ENCODE results near the gene ATP6AP1. TPM values are rescaled to one million over a fixed set of nuclear protein-coding genes. Genes with fewer than 3 reads are reported as not detected.

The ATP6AP1 gene
- total and polyA plus RNA-seq, 2 donors (not counting 3 experiments of a cell fraction or from before 2014, with no cell fraction given): 145 to 322 TPM

DNA sequence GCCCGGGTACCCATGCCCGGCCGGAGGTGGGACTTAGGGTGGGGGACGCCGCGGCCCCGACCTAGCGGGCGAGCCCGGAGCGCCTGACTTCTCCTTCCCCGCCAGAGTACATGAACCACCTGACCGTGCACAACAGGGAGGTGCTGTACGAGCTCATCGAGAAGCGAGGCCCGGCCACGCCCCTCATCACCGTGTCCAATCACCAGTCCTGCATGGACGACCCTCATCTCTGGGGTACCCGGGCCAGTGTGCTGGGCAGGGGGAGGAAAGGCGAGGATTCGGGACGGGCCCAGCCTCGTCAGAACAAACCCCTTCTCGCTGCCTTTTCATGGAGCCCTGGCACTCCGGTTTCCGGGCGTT lies 16.5 kb upstream of the ATP6AP1 start:
- Histone ChIP-seq H3K27ac (ENCODE audit: insufficient read depth, low read depth, low read length) (peak overlapping the region; percentile 65), H3K27me3 (ENCODE audit: control insufficient read depth in 2 of 2, insufficient read depth in 2 of 2, low read length in 2 of 2) (no peaks in the 10 kb centered on the region), H4K20me1 (replicated peaks; ENCODE audit: control insufficient read depth, extremely low read depth, insufficient read depth, low read length) (no peaks in the 10 kb centered on the region), H3K9me1 (replicated peaks; ENCODE audit: control insufficient read depth, extremely low read depth, insufficient read depth, low read length) (no peaks in the 10 kb centered on the region), H3K9ac (replicated peaks; ENCODE audit: extremely low read depth, insufficient read depth, low read length) (peak overlapping the region; percentile 60), H3K79me2 (ENCODE audit: control insufficient read depth, insufficient read depth, low read length) (peaks cover 14% of the 10 kb centered on the region), H3K4me3 (replicated peaks in 1 of 3; ENCODE audit: insufficient read depth in 1 of 3, low read depth in 1 of 3, low read length in 3 of 3) (peak overlapping the region; percentile 15 to 48 (median 40)), H3K4me2 (ENCODE audit: insufficient read depth, low read length) (peak overlapping the region; percentile 69), H2AFZ (ENCODE audit: low read depth, low read length) (peak overlapping the region; percentile 14), H3K9me3 (replicated peaks; ENCODE audit: control insufficient read depth, insufficient read depth, low read length) (no peaks in the 10 kb centered on the region), H3K36me3 (ENCODE audit: control insufficient read depth in 2 of 2, extremely low read depth in 1 of 2, insufficient read depth in 2 of 2, low read length in 2 of 2) (no peaks in the 10 kb centered on the region), H3K4me1 (ENCODE audit: control insufficient read depth, extremely low read depth, insufficient read depth, low read length) (peaks cover 22% of the 10 kb centered on the region)
- TF ChIP-seq, protein P1, sequence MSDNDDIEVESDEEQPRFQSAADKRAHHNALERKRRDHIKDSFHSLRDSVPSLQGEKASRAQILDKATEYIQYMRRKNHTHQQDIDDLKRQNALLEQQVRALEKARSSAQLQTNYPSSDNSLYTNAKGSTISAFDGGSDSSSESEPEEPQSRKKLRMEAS (IDR thresholded peaks at IDR 0.05; ENCODE audit: insufficient read depth, insufficient read length): no peak
- TF ChIP-seq EZH2 (IDR thresholded peaks at IDR 0.05; ENCODE audit: borderline replicate concordance, low read depth, low read length, severe bottlenecking): no peak
- TF ChIP-seq, protein P2, sequence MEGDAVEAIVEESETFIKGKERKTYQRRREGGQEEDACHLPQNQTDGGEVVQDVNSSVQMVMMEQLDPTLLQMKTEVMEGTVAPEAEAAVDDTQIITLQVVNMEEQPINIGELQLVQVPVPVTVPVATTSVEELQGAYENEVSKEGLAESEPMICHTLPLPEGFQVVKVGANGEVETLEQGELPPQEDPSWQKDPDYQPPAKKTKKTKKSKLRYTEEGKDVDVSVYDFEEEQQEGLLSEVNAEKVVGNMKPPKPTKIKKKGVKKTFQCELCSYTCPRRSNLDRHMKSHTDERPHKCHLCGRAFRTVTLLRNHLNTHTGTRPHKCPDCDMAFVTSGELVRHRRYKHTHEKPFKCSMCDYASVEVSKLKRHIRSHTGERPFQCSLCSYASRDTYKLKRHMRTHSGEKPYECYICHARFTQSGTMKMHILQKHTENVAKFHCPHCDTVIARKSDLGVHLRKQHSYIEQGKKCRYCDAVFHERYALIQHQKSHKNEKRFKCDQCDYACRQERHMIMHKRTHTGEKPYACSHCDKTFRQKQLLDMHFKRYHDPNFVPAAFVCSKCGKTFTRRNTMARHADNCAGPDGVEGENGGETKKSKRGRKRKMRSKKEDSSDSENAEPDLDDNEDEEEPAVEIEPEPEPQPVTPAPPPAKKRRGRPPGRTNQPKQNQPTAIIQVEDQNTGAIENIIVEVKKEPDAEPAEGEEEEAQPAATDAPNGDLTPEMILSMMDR (IDR thresholded peaks at IDR 0.05; ENCODE audit: extremely low read depth in 1 of 2, insufficient read depth in 1 of 2, low read depth in 1 of 2, low read length in 2 of 2): no peak
- no peak for TF ChIP-seq GATA2 (IDR thresholded peaks at IDR 0.05; ENCODE audit: insufficient read depth, insufficient read length, low read depth, low read length)
- TF ChIP-seq MYC (IDR thresholded peaks at IDR 0.05; ENCODE audit: low read depth, low read length): no peak
- no peak for TF ChIP-seq JUN (IDR thresholded peaks at IDR 0.05; ENCODE audit: borderline replicate concordance, insufficient read depth, insufficient read length, low read depth)
- no peak for TF ChIP-seq POLR2AphosphoS5 (IDR thresholded peaks at IDR 0.05; ENCODE audit: insufficient read depth, low read depth, low read length)
- TF ChIP-seq FOS (IDR thresholded peaks at IDR 0.05; ENCODE audit: borderline replicate concordance, insufficient read depth, low read length): no peak
- no peak for TF ChIP-seq POLR2A (IDR thresholded peaks at IDR 0.05; ENCODE audit: low read depth, low read length)
- BruUV-seq (replicated peaks): no TSS peak
- FAIRE-seq (peak; percentile 95), DNase-seq (ENCODE audit: low read depth, low spot score) (peak; percentile 61)
- POLR2A ChIA-PET: no interaction called here
- dilution Hi-C loops (cut with MboI; ENCODE audit: extremely low pct_ligation_motif_present, low sequenced_read_pairs): no loop called here
- CTCF ChIA-PET: interaction anchor here (0.9 to 1.1 kb wide), 3 partner anchors 13 to 16 kb away, joined by 3 to 5 read pairs (median 4); partner anchors contain the start of gene ATP6AP1
- intact Hi-C loops (cut with micrococcal nuclease): no loop called here
